HG03457 (cell line): Measurements from ENCODE around the gene NDC1.
"Not testable (repeated sequence)": the region's sequence is repeated elsewhere in the genome, so short reads cannot be mapped to it uniquely, and the experiment has no call there.

Experiments used
- ATAC-seq: cut with Tn5 transposase; IDR thresholded peaks from one replicate; pipeline ENCODE4 v1.9.1; 2021; ENCODE audit warnings: moderate number of reproducible peaks; ENCODE audit not compliant: unreplicated experiment

The NDC1 gene

GRCh38 chr1:53833393-53833792, 4.7 kb downstream of the NDC1 start:
- no peak for ATAC-seq

- ATAC-seq: no peak
Observed at GRCh38 chr1:53826367-53826766, 11.7 kb downstream of the NDC1 start.

- ATAC-seq: no peak
Observed at GRCh38 chr1:53825306-53825705, 12.8 kb downstream of the NDC1 start.

GRCh38 chr1:53822931-53823330, 15.2 kb downstream of the NDC1 start:
- ATAC-seq: no peak

- no peak for ATAC-seq
Observed at GRCh38 chr1:53821380-53821779, 16.7 kb downstream of the NDC1 start.

- ATAC-seq: no peak
Observed at GRCh38 chr1:53819387-53819786, 18.7 kb downstream of the NDC1 start.

GRCh38 chr1:53816584-53816983, 21.5 kb downstream of the NDC1 start:
- ATAC-seq: not testable (repeated sequence)

- not testable (repeated sequence) for ATAC-seq
Observed at GRCh38 chr1:53815484-53815883, 22.6 kb downstream of the NDC1 start.

- ATAC-seq: no peak
Observed at GRCh38 chr1:53811414-53811851, 26.7 kb downstream of the NDC1 start.

GRCh38 chr1:53810497-53810896, 27.6 kb downstream of the NDC1 start:
- no peak for ATAC-seq

- no peak for ATAC-seq
Observed at GRCh38 chr1:53810007-53810406, 28.1 kb downstream of the NDC1 start.

GRCh38 chr1:53807916-53808315, 30.2 kb downstream of the NDC1 start:
- no peak for ATAC-seq

GRCh38 chr1:53804791-53805505, 33.1 kb downstream of the NDC1 start:
- ATAC-seq: no peak

GRCh38 chr1:53804181-53804580, 33.9 kb downstream of the NDC1 start:
- no peak for ATAC-seq

- no peak for ATAC-seq
Observed at GRCh38 chr1:53800621-53801020, 37.5 kb downstream of the NDC1 start.

- ATAC-seq: no peak
Observed at GRCh38 chr1:53799141-53799540, 39.0 kb downstream of the NDC1 start.

GRCh38 chr1:53792806-53793205, 45.3 kb downstream of the NDC1 start:
- no peak for ATAC-seq

- ATAC-seq: no peak
Observed at GRCh38 chr1:53787655-53788054, 50.4 kb downstream of the NDC1 start.

- ATAC-seq: no peak
Observed at GRCh38 chr1:53783056-53783455, 55.0 kb downstream of the NDC1 start.

GRCh38 chr1:53781654-53782053, 56.4 kb downstream of the NDC1 start:
- ATAC-seq: no peak

- no peak for ATAC-seq
Observed at GRCh38 chr1:53777272-53777671, 60.8 kb downstream of the NDC1 start.

GRCh38 chr1:53771648-53772047, 66.4 kb downstream of the NDC1 start:
- ATAC-seq: no peak

GRCh38 chr1:53769780-53770179, 68.3 kb downstream of the NDC1 start:
- no peak for ATAC-seq
